Measurements from ENCODE around the gene MYOM3.
"Not testable (repeated sequence)": the region's sequence is repeated elsewhere in the genome, so short reads cannot be mapped to it uniquely, and the experiment has no call there.

MYOM3 gene

DNA sequence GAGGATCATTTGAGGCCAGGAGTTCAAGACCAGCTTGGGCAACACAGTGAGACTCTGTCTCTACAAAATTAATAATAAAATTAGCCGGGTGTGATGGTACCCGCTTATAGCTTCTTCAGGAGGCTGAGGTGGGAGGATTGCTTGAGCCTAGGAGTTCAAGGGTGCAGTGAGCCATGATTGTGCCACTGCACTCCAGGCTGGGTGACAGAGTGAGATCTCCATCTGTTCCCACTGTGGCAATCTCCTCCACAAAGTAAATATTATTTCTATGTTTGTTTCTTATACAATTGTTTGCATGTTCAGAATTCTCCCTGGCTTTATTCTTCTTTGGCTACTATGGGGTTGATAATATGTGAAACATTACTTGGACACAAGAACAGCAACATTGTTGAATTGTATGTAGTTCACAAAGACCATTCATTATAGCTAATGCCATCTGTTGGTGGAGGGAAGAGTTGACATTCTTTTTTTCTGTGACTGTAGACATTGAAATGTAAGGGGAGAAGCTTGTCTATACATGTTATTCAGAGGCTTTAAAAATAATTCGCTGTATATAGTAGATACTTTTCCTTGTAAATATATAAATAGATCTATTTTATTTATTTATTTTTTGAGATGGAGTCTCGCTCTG is 84.0 kb downstream of the MYOM3 start:
- H3K9me3 Mint-ChIP-seq, result no peaks in the 10 kb centered on the region
- no peak overlapping the region for H3K27ac Mint-ChIP-seq
- no peak overlapping the region for H3K4me3 Mint-ChIP-seq
- DNase-seq (ENCODE audit: low spot score in 2 of 2) (no peak), ATAC-seq (no peak)
- peaks cover 1% of the 10 kb centered on the region for H3K4me1 Mint-ChIP-seq
- no peaks in the 10 kb centered on the region for H3K36me3 Mint-ChIP-seq

DNA sequence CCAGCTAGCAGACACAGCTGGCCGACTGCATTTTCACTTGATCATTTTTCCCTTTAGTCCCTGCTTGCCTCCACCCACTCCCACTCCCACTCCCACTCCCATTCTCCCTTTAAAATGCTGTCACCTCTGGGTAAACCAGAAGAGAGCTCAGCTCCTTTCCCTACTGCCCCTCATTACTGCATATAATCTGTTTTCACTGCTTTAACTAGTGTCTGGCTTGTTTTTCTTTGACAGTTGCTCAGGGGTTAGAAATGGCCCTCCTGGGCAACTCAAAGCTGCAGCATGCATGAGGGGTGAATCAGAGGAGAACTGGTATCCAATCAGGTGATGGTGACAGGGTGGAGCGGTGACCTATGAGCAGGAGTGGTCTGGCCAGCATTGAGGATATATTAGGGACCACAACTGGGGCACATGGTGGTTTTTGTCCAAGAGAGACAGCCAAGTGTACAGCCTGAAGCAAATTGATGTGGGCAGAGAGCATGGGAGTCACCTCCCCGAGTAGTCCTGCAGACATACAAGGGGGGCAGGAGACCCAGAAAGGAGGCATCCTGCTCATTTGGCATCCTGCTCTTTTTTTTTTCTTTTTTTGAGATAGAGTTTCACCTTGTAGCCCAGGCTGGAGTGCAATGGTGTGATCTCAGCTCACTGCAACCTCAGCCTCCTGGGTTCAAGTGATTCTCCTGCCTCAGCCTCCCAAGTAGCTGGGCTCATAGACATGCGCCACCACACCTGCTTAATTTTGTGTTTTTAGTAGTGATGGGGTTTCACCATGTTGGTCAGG is 89.2 kb downstream of the MYOM3 start:
- DNase-seq (ENCODE audit: low spot score in 2 of 2) (no peak), ATAC-seq (no peak)
- H3K4me1 Mint-ChIP-seq, result no peaks in the 10 kb centered on the region

DNA sequence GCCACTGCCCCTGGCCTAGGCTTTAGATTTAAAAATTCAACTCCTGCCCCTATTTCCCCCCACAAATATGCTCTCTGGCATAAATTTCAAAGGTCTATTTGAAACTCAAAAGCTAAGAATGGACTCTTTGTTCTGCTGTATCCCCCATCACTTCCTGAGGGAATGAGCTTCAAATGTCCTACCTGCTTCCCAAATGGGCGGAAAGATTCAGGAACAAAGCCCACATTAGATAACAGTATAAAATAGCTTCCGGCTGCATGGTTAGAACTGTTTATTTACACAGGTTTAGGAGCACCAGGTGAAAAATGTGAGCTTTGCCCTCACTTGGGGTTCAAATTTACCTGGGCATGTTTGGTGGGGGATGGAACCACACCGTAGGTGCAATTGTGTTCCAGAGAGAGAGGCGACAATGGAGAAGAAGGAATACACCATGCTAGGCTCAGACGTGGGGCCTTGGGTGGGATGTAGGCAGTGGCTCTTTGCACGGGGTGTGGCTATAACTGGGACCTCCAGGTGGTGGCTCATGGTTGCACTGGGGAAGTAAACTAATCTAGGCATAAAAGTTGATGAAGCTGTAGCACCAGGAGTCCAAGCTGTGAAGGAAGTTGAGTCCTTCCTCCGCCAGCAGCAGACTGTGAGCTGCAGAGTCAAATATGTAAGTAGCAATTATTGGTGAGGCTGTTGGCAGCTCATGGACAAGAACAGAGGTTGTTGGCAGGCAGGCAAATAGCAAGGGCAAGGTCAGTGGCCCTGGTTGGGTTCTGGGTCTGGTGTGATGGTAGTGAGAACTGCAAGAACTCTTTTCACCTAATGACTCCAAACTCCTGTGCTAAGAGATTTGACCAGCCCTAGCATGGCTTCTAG is 90.3 kb downstream of the MYOM3 start:
- no peak for ATAC-seq
- Mint-ChIP-seq H3K4me1 (no peaks in the 10 kb centered on the region), H3K9me3 (no peaks in the 10 kb centered on the region), H3K4me3 (no peak overlapping the region), H3K27ac (no peak overlapping the region), H3K36me3 (no peaks in the 10 kb centered on the region)
- DNase-seq (ENCODE audit: low spot score in 2 of 2), result no peak

More for the DNA sequence above, 89.2 kb downstream of the MYOM3 start:
- H3K9me3 Mint-ChIP-seq, result no peaks in the 10 kb centered on the region
- no peak overlapping the region for H3K27ac Mint-ChIP-seq
- no peak overlapping the region for H3K4me3 Mint-ChIP-seq
- H3K36me3 Mint-ChIP-seq, result no peaks in the 10 kb centered on the region

GRCh38 chr1:24020470-24020869 is 91.5 kb downstream of the MYOM3 start:
- ATAC-seq (no peak), DNase-seq (ENCODE audit: low spot score in 2 of 2) (no peak)
- Mint-ChIP-seq H3K36me3 (no peaks in the 10 kb centered on the region), H3K4me3 (no peak overlapping the region), H3K27ac (no peak overlapping the region), H3K9me3 (no peaks in the 10 kb centered on the region), H3K4me1 (no peaks in the 10 kb centered on the region)

DNA sequence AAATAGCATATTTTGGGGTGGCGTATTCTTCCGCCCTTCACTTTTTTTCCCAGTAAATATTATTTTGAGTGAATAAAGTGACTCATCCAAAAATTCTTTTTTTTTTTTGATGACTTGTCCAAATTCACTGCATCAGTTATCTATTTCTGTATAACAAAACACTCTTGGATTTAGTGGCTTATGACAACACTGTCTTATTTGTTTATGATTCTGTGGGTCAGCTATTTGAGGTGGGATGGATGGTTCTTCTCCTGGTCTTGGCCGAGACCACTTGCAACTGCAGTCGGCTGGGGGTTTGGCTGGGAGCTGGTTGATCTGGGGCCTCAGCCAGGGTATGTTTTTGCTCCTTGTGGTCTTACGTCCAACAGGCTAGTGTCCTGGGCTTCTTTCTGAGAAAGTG is 91.9 kb downstream of the MYOM3 start:
- ATAC-seq (no peak), DNase-seq (ENCODE audit: low spot score in 2 of 2) (no peak)
- no peaks in the 10 kb centered on the region for H3K4me1 Mint-ChIP-seq
- no peak overlapping the region for H3K27ac Mint-ChIP-seq
- H3K36me3 Mint-ChIP-seq, result no peaks in the 10 kb centered on the region
- H3K4me3 Mint-ChIP-seq, result no peak overlapping the region
- H3K9me3 Mint-ChIP-seq, result no peaks in the 10 kb centered on the region

GRCh38 chr1:24018611-24019580 is 93.0 kb downstream of the MYOM3 start:
- Mint-ChIP-seq H3K4me1 (no peaks in the 10 kb centered on the region), H3K4me3 (no peak overlapping the region), H3K9me3 (no peaks in the 10 kb centered on the region), H3K36me3 (no peaks in the 10 kb centered on the region), H3K27ac (no peak overlapping the region)
- ATAC-seq (no peak), DNase-seq (ENCODE audit: low spot score in 2 of 2) (no peak)

GRCh38 chr1:24015221-24016210 is 96.4 kb downstream of the MYOM3 start:
- Mint-ChIP-seq H3K4me3 (no peak overlapping the region), H3K27ac (no peak overlapping the region), H3K9me3 (no peaks in the 10 kb centered on the region), H3K36me3 (no peaks in the 10 kb centered on the region), H3K4me1 (no peaks in the 10 kb centered on the region)
- DNase-seq (ENCODE audit: low spot score in 2 of 2), result no peak
- no peak for ATAC-seq

- H3K36me3 Mint-ChIP-seq; H3K27ac Mint-ChIP-seq; DNase-seq (ENCODE audit: low spot score in 2 of 2); H3K4me1 Mint-ChIP-seq; ATAC-seq; H3K9me3 Mint-ChIP-seq; H3K4me3 Mint-ChIP-seq: not testable (repeated sequence)
These were observed 99.1 kb downstream of the MYOM3 start for GRCh38 chr1:24012878-24013277.

DNA sequence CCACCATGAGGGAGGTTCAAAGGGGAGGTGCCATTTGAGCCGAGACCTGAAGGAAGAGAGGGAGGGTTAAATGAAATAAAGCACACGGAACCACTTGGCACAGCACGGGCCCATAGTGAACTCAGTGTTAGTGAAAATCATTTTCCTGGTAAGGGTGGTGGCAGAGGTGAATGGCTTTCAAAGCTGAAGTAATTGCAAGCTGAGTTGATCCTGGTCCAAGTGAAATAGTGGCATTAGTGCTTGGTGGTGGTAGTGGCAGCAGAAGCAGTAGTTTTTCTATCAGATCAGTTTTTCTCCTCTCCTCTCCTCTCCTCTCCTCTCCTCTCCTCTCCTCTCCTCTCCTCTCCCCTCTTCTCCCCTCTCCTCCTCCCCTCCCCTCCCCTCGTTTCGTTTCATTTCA is 101.3 kb downstream of the MYOM3 start:
- no peak overlapping the region for H3K27ac Mint-ChIP-seq
- ATAC-seq, result no peak

DNA sequence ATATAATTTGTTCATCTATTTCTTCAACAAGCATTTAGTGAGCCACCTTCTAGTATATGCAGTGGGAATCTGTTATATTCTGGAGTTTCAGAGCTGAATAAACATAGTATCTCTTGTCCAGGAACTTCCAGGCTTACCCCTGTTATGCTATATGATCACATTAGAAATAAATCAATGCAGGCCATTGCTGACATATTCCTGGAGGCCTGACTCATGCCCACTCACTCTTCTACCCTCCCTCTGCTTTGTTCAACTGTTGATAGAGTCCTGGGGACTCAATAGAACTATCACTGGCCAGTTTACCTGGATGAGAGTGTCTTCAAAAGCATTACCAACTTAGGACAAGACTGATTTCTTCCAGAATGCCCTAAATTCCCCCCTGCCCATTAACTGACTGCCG is 102.5 kb downstream of the MYOM3 start:
- no peak overlapping the region for H3K4me3 Mint-ChIP-seq
- no peak for DNase-seq (ENCODE audit: low spot score in 2 of 2)
- no peaks in the 10 kb centered on the region for H3K9me3 Mint-ChIP-seq
- ATAC-seq, result peak; percentile 60
- H3K4me1 Mint-ChIP-seq, result no peaks in the 10 kb centered on the region
- H3K36me3 Mint-ChIP-seq, result no peaks in the 10 kb centered on the region
- H3K27ac Mint-ChIP-seq, result no peak overlapping the region

More for the DNA sequence above, 101.3 kb downstream of the MYOM3 start:
- H3K36me3 Mint-ChIP-seq, result no peaks in the 10 kb centered on the region
- no peaks in the 10 kb centered on the region for H3K9me3 Mint-ChIP-seq
- no peaks in the 10 kb centered on the region for H3K4me1 Mint-ChIP-seq
- DNase-seq (ENCODE audit: low spot score in 2 of 2), result no peak
- no peak overlapping the region for H3K4me3 Mint-ChIP-seq

DNA sequence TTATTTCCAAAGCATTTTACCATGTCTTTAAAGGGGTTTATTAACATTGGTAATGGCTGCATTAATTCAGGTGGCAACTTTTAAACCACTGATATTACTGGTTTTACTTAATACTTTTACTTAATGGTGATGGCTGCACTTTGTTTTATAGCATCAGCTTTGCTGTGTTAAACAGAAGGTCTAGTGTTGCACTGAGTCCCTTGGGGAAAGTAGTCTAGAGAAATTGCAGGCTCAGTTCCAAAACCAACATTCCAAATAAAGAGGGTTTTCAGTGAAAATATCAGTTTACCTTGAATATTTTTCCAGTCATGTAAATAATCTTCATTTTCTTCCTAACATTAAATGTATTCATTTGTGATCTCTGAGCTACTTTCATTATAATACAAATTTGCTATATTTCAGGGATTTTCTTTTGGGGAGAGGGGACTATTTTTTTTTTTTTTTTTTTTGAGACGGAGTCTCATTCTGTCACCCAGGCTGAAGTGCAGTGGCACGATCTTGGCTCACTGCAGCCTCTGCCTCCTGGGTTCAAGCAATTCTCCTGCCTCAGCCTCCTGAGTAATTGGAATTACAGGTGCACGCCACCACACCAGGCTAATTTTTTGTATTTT is 103.3 kb downstream of the MYOM3 start:
- H3K9me3 Mint-ChIP-seq; H3K36me3 Mint-ChIP-seq; H3K4me1 Mint-ChIP-seq; ATAC-seq; H3K4me3 Mint-ChIP-seq; DNase-seq (ENCODE audit: low spot score in 2 of 2); H3K27ac Mint-ChIP-seq: not testable (repeated sequence)

DNA sequence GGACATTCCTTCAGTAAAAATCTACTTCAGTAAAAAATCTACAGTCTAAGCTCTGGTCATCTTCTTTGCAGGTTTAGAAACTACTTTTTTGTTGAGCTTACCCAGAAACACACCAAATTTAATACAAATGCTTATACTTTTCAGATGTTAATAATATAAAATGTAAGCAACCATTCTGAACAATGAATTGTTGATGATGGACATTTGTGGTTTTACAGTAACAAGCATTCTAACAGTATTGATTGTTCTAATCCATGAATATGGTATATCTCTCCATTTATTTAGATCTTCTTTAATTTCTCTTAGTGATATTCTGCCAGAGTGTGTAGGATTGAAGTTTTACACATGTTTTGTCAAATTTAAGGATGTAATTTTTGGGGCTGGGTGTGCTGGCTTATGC is 104.9 kb downstream of the MYOM3 start:
- DNase-seq (ENCODE audit: low spot score in 2 of 2) (no peak), ATAC-seq (no peak)
- H3K36me3 Mint-ChIP-seq, result no peaks in the 10 kb centered on the region
- no peaks in the 10 kb centered on the region for H3K9me3 Mint-ChIP-seq
- H3K27ac Mint-ChIP-seq, result no peak overlapping the region
- no peaks in the 10 kb centered on the region for H3K4me1 Mint-ChIP-seq
- H3K4me3 Mint-ChIP-seq, result no peak overlapping the region
